BE2C (cell line): ENCODE data around the gene PANX3. TPM values are rescaled to one million over a fixed set of nuclear protein-coding genes. Genes with fewer than 3 reads are reported as not detected.

Experiments used
- DNase-seq: peaks from one replicate; pipeline ENCODE4 v3.0.0-alpha.2; 2020
- H3K27me3 ChIP-seq: fragments of 250-450 bp; sonication (Bioruptor Pico); 2 replicates; pipeline ENCODE4 v1.5.1; 2020; ENCODE audit warnings: mild to moderate bottlenecking
- H3K36me3 ChIP-seq: fragments of 250-450 bp; sonication (Bioruptor Pico); 2 replicates; pipeline ENCODE4 v1.5.1; 2020; ENCODE audit warnings: mild to moderate bottlenecking
- H3K4me1 ChIP-seq: fragments of 250-450 bp; sonication (Bioruptor Pico); 2 replicates; pipeline ENCODE4 v1.5.1; 2020
- H3K4me3 ChIP-seq: 2 replicates; pipeline ENCODE4 v1.5.1; 2011; ENCODE audit warnings: low read depth, low read length
- H3K9me3 ChIP-seq: fragments of 250-450 bp; sonication (Bioruptor Pico); 2 replicates; pipeline ENCODE4 v1.5.1; 2020
- polyA plus RNA-seq: library from polyadenylated mRNA; unstranded; fragments of >200 nt; gene quantifications from one replicate; pipeline ENCODE4 v1.2.1, GENCODE V29; 2012; ENCODE audit warnings: low read depth, missing spikeins; ENCODE audit not compliant: insufficient read length, insufficient read depth
- TF ChIP-seq, protein P1 (sequence below): IDR thresholded peaks from 2 replicates; pipeline ENCODE4 v1.5.1; 2012; ENCODE audit warnings: mild to moderate bottlenecking, low read depth, low read length

Gene PANX3, protein sequence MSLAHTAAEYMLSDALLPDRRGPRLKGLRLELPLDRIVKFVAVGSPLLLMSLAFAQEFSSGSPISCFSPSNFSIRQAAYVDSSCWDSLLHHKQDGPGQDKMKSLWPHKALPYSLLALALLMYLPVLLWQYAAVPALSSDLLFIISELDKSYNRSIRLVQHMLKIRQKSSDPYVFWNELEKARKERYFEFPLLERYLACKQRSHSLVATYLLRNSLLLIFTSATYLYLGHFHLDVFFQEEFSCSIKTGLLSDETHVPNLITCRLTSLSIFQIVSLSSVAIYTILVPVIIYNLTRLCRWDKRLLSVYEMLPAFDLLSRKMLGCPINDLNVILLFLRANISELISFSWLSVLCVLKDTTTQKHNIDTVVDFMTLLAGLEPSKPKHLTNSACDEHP
- polyA plus RNA-seq = 0.26 TPM

DNA sequence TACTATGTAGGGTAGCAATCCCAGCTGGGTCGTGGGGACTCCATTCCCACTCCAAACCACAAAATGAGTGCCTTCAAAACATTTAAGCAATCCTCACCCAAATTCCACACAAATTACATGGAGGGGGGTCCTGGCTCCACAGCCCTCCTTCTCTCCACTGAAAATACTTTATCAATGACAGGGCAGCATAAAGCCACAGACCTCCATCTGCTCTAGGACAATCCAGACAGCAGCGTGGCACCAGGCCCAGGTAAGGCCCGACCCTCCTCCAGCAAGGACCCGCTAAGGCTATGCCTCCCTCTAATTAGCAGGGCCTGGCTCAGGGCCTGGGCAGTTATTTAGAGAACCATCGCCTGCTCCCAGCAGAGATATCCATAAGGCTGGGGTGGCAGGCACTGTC lies at the start of gene PANX3:
TSS of gene PANX3 (plus strand) at position 365 of the 400 bp plus-strand sequence. CDS start 129 bp downstream, outside the sequence.
- H3K4me1 ChIP-seq = no peaks in the 10 kb centered on the region
- no peak for DNase-seq
- H3K9me3 ChIP-seq = no peaks in the 10 kb centered on the region
- TF ChIP-seq, protein P1, sequence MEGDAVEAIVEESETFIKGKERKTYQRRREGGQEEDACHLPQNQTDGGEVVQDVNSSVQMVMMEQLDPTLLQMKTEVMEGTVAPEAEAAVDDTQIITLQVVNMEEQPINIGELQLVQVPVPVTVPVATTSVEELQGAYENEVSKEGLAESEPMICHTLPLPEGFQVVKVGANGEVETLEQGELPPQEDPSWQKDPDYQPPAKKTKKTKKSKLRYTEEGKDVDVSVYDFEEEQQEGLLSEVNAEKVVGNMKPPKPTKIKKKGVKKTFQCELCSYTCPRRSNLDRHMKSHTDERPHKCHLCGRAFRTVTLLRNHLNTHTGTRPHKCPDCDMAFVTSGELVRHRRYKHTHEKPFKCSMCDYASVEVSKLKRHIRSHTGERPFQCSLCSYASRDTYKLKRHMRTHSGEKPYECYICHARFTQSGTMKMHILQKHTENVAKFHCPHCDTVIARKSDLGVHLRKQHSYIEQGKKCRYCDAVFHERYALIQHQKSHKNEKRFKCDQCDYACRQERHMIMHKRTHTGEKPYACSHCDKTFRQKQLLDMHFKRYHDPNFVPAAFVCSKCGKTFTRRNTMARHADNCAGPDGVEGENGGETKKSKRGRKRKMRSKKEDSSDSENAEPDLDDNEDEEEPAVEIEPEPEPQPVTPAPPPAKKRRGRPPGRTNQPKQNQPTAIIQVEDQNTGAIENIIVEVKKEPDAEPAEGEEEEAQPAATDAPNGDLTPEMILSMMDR = no peak
- H3K4me3 ChIP-seq = no peak within 1 kb of the TSS
- H3K36me3 ChIP-seq = no peaks in the 10 kb centered on the region
- H3K27me3 ChIP-seq = no peaks in the 10 kb centered on the region; the same call in 1 of the 2 replicates

DNA sequence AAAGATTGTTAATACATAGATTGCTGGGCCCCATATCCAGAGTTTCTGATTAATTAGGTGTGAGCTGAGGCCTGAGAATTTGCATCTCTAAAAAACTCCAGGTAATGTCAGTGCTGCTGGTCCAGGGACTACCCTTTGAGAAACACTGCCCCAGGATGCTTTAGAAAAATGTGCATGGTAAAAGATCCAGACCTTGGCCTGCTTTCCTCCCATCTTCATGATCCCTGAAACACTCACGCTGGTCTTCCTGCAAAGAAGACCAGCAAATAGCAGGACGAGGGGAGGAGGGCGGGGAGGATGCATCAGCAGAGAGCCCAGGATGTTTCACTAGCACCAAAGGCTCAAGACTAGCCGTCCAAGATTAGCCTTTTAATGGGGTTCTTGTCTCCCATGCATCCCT lies 41.5 kb upstream of the PANX3 start, which contains the start of gene OR8A1:
TSS of gene OR8A1 (plus strand) at position 301 of the 400 bp plus-strand sequence. CDS start 123 bp downstream, outside the sequence.
- DNase-seq = no peak
- Histone ChIP-seq H3K9me3 (no peaks in the 10 kb centered on the region), H3K4me1 (no peaks in the 10 kb centered on the region), H3K36me3 (no peaks in the 10 kb centered on the region), H3K4me3 (no peak within 1 kb of the TSS), H3K27me3 (peaks cover 35% of the 10 kb centered on the region)
- TF ChIP-seq, protein P1 = no peak

DNA sequence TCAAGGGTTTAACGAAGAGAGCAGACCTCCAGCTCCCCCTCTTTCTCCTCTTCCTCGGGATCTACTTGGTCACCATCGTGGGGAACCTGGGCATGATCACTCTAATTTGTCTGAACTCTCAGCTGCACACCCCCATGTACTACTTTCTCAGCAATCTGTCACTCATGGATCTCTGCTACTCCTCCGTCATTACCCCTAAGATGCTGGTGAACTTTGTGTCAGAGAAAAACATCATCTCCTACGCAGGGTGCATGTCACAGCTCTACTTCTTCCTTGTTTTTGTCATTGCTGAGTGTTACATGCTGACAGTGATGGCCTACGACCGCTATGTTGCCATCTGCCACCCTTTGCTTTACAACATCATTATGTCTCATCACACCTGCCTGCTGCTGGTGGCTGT lies 41.1 kb upstream of the PANX3 start:
- Histone ChIP-seq H3K4me1 (no peaks in the 10 kb centered on the region), H3K36me3 (no peaks in the 10 kb centered on the region), H3K27me3 (peaks cover 35% of the 10 kb centered on the region), H3K4me3 (no peak overlapping the region), H3K9me3 (no peaks in the 10 kb centered on the region)
- no peak for DNase-seq
- TF ChIP-seq, protein P1 = no peak

DNA sequence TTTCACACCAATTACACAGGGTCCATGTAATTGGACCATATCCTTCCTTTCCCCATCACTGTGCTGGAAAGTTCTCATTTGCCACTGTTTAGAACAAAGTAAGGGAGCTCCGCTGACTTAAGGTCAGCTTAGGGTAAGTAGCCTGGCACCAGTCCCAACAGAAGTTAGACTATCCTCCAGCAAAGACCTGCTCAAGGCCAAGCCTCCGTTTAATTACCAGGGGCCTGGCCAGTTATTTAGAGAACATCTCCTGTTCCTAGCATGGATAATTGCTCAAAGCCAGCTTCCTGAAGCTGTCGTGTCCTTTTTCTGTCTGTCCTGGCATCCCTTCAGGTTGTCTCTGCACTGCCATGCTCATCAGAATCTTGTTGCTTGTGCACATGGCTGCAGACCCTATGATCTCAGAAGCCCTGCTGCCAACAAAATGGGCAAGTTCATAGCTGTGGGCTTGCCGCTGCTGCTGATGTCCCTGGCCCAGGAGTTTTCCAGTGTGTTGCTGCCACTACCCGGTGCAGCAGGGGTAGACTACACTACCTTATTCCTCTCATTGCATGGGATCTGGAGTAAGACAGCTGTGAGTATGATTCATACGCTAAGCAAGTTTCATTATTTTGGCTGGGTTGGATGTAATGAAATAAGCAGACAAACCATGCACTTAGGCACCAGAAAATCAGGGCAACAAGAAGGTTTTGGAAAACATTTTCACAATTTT lies 33.4 kb upstream of the PANX3 start:
- Histone ChIP-seq H3K27me3 (0 out of 2 replicates have a peak, but pooled peaks cover 4% of the 10 kb centered on the region), H3K36me3 (no peaks in the 10 kb centered on the region), H3K9me3 (no peaks in the 10 kb centered on the region), H3K4me3 (no peak overlapping the region), H3K4me1 (no peaks in the 10 kb centered on the region)
- no peak for DNase-seq
- TF ChIP-seq, protein P1 = no peak

DNA sequence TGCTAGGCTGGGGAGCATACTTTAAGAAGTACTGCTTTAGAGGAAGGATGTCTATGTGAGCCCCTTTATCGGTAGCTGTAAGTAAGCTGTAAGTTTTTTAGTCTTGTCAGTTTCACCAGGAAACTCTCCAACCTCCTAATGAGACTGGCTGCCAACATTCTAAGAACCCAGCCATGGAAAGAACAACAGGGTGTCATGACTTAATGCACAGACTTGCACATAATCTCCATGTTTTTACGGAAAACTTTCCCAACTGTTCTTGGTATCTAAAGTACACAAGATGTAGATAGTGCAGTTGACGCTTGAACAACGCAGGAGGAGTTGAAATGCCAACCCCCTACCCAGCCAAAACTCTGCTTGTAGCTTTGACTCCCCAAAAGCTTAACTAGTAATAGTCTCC lies 32.5 kb upstream of the PANX3 start:
- TF ChIP-seq, protein P1 = no peak
- H3K36me3 ChIP-seq = no peaks in the 10 kb centered on the region
- no peaks in the 10 kb centered on the region for H3K4me1 ChIP-seq
- H3K4me3 ChIP-seq = no peak overlapping the region
- no peak for DNase-seq
- H3K9me3 ChIP-seq = no peaks in the 10 kb centered on the region
- peaks cover 13% of the 10 kb centered on the region for H3K27me3 ChIP-seq
